RWPE2 (cell line): ENCODE data around the gene KLK15.

Experiments used
- ATAC-seq: fragments of 200-7000 bp; cut with Tn5 transposase; 3 replicates; pipeline ENCODE4 v1.9.1; 2021; ENCODE audit warnings: low read depth
- DNase-seq: peaks from one replicate; pipeline ENCODE4 v3.0.0-alpha.2; 2020; ENCODE audit warnings: low spot score
- H3K27ac ChIP-seq: fragments of 450-650 bp; 2 replicates; pipeline ENCODE4 v1.5.1; 2017; ENCODE audit warnings: mild to moderate bottlenecking; ENCODE audit not compliant: poor library complexity, severe bottlenecking
- H3K27me3 ChIP-seq: fragments of 250-450 bp; sonication (Bioruptor Pico); 2 replicates; pipeline ENCODE4 v1.5.1; 2021; ENCODE audit warnings: mild to moderate bottlenecking, moderate library complexity; ENCODE audit not compliant: insufficient read depth, poor library complexity, severe bottlenecking
- H3K36me3 ChIP-seq: fragments of 250-450 bp; sonication (Bioruptor Pico); 2 replicates; pipeline ENCODE4 v1.5.1; 2020; ENCODE audit warnings: low read depth, mild to moderate bottlenecking, moderate library complexity
- H3K4me1 ChIP-seq: fragments of 250-450 bp; sonication (Bioruptor Pico); 2 replicates; pipeline ENCODE4 v1.5.1; 2021; ENCODE audit warnings: mild to moderate bottlenecking, moderate library complexity; ENCODE audit not compliant: insufficient read depth, poor library complexity, severe bottlenecking
- H3K4me3 ChIP-seq: fragments of 250-450 bp; sonication (Bioruptor Pico); 2 replicates; pipeline ENCODE4 v1.5.1; 2021; ENCODE audit warnings: mild to moderate bottlenecking, moderate library complexity; ENCODE audit not compliant: severe bottlenecking
- H3K9me3 ChIP-seq: fragments of 250-450 bp; sonication (Bioruptor Pico); 2 replicates; pipeline ENCODE4 v1.5.1; 2021; ENCODE audit warnings: mild to moderate bottlenecking, moderate library complexity; ENCODE audit not compliant: severe bottlenecking
- TF ChIP-seq, protein P1 (sequence below): fragments of 450-650 bp; IDR thresholded peaks from one replicate; pipeline ENCODE4 v1.5.1; 2017; ENCODE audit warnings: mild to moderate bottlenecking, moderate library complexity; ENCODE audit not compliant: poor library complexity, severe bottlenecking

The KLK15 gene

DNA sequence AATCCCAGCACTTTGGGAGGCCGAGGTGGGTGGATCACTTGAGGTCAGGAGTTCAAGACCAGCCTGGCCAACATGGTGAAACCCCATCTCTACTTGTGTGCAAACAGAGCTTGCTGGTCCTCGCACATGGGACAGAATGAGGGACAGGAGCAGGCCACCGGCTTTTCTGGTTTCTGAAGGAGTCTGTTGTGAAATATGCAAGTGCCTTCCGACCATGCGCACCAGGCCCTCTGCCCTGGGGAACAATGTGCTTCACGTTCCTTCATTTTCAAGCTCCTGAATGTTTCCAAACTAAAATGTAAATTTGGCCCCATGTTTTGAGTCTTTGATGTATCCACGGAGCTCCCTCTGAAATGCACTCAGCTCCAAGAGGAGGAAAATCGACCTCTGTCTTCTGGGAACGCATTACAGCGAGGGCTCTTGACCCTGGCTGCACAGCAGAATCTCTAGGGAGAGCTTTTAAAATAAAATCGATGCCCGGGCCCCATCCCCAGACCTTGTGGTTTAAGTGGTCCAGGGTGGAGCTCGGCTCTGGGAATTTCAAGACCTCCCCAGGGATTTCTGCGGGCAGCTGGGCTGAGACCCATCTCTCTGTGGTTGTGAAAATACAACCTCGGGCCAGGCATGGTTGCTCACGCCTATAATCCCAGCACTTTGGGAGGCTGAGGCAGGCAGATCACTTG lies 52.5 kb downstream of the KLK15 start:
- no peak for ATAC-seq
- H3K4me3 ChIP-seq = no peak overlapping the region
- H3K27ac ChIP-seq = no peak overlapping the region

DNA sequence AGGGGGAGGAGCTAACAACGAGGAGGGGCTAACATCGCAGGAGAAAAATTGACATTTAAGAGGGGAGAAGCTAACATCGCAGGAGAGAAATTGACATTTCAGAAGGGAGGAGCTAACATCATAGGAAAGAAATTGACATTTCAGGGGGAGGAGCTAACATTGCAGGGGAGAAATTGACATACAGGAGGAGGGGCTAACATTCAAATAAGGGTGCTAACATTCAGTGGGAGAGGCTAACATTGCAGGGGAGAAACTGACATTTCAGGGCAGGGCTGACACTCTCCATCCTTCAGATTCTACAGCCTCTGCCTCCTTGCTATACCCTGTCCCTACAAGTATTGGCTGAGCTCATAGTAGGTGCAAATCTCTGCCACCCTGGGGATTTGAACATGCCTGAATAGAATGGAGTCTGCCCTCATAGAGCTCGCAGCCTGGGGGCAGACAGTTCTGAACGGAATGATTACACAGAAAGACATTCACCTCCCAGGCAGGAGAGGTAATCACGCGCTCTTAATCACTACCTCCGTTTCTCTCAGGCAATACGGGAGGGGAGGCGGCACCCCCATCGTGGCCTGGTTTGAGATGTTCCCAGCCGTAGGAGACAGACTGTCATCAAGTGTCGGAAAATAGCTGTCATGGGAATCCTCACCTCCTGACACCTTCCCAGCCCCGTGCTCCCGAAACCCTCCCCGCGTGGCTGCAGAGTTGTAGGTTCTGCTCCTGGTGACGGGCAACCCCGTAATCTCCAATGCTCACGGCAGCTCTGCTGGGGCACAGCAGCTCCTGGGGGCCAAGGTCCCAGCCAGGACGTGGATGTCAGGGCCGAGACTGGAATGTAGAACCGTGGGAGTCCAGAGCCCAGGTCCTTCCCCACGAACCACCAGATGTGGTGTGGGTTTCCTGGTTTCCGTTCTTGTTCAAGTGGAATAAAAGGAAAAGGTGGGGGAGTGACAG lies 53.6 kb downstream of the KLK15 start:
- no peak overlapping the region for H3K4me3 ChIP-seq
- H3K27me3 ChIP-seq = peaks cover 37% of the 10 kb centered on the region
- ATAC-seq (peak; percentile 51; the same call in 2 of the 3 replicates), DNase-seq (no peak)
- no peak overlapping the region for H3K27ac ChIP-seq
- H3K36me3 ChIP-seq = no peaks in the 10 kb centered on the region
- peaks cover 9% of the 10 kb centered on the region for H3K9me3 ChIP-seq
- TF ChIP-seq, protein P1, sequence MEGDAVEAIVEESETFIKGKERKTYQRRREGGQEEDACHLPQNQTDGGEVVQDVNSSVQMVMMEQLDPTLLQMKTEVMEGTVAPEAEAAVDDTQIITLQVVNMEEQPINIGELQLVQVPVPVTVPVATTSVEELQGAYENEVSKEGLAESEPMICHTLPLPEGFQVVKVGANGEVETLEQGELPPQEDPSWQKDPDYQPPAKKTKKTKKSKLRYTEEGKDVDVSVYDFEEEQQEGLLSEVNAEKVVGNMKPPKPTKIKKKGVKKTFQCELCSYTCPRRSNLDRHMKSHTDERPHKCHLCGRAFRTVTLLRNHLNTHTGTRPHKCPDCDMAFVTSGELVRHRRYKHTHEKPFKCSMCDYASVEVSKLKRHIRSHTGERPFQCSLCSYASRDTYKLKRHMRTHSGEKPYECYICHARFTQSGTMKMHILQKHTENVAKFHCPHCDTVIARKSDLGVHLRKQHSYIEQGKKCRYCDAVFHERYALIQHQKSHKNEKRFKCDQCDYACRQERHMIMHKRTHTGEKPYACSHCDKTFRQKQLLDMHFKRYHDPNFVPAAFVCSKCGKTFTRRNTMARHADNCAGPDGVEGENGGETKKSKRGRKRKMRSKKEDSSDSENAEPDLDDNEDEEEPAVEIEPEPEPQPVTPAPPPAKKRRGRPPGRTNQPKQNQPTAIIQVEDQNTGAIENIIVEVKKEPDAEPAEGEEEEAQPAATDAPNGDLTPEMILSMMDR = no peak
- H3K4me1 ChIP-seq = no peaks in the 10 kb centered on the region

More for the DNA sequence above, 52.5 kb downstream of the KLK15 start:
- H3K4me1 ChIP-seq = no peaks in the 10 kb centered on the region
- TF ChIP-seq, protein P1 = no peak
- no peak for DNase-seq
- H3K27me3 ChIP-seq = peaks cover 37% of the 10 kb centered on the region
- no peaks in the 10 kb centered on the region for H3K36me3 ChIP-seq
- peaks cover 9% of the 10 kb centered on the region for H3K9me3 ChIP-seq

DNA sequence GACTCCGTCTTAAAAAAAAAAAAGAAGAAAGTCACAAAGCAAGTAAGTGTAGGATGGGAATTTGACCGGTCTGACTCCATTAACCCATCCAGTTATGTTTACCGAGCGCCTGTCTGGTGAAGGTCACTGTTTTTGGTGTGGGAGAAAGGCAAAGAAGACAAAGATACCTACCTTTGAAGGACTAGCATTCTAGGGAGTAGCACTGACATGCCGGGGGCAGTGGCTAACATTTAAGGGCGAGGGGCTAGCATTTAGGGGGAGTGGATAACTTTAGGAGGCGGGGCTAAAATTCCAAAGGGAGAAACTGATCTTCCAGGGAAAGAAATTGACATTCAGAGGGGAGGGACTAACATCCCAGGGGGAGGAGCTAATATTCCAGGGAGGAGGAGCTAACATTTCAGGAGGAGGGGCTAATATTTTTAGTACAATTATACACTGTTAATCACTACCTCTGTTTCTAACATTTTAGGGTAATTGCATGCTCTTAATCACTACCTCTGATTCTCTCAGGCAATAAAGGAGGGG lies 54.4 kb downstream of the KLK15 start:
- no peak for ATAC-seq
- Histone ChIP-seq H3K27me3 (peaks cover 37% of the 10 kb centered on the region), H3K4me1 (no peaks in the 10 kb centered on the region)

DNA sequence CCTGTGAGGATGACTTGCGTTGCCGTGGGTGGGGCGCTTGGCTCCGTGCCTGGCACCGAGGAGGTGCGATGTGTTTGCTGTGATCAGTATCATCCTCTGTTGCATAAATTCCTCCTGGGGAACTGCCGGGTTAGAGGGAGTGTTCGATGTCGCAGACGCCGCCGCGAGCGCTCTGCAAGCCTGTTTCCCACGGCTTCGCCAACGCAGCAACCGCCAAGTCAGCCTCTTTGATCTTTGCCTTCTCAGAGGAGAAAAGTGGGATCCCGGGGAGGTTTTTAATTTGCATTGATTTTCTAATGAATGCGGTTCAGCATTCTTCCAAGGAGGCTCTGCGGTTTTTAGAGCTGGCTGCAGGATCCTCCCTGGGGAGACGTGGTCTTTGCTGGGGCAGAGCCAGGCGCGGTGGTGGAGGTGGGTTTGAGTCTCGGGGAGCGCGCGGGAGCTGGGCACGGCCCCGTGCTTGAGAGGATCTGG lies 55.5 kb downstream of the KLK15 start:
- Histone ChIP-seq H3K4me3 (no peak overlapping the region), H3K9me3 (peaks cover 9% of the 10 kb centered on the region), H3K36me3 (no peaks in the 10 kb centered on the region), H3K4me1 (no peaks in the 10 kb centered on the region), H3K27ac (no peak overlapping the region), H3K27me3 (peaks cover 37% of the 10 kb centered on the region)
- TF ChIP-seq, protein P1 = no peak
- DNase-seq (no peak), ATAC-seq (no peak)

More for the DNA sequence above, 54.4 kb downstream of the KLK15 start:
- H3K27ac ChIP-seq = no peak overlapping the region
- no peaks in the 10 kb centered on the region for H3K36me3 ChIP-seq
- TF ChIP-seq, protein P1 = no peak
- peaks cover 9% of the 10 kb centered on the region for H3K9me3 ChIP-seq
- DNase-seq = no peak
- no peak overlapping the region for H3K4me3 ChIP-seq
